ENCODE data around the gene CDCA4.
A peak's percentile ranks its signal among the peaks of the same experiment; 100 is the strongest.

CDCA4 gene

GRCh38 chr14:105023791-105024480 lies 3.1 kb upstream of the CDCA4 start:
- TF ChIP-seq CTCF (IDR thresholded peaks at IDR 0.05; ENCODE audit: insufficient read depth, low read depth, low read length, missing control alignments): no peak
- H3K4me3 ChIP-seq (ENCODE audit: low read depth, low read length): peak overlapping the region; percentile 27
- DNase-seq (ENCODE audit: low read depth): no peak

GRCh38 chr14:105023144-105023543 lies 2.3 kb upstream of the CDCA4 start:
- no peak for DNase-seq (ENCODE audit: low read depth)
- TF ChIP-seq CTCF (IDR thresholded peaks at IDR 0.05; ENCODE audit: insufficient read depth, low read depth, low read length, missing control alignments): no peak
- no peak overlapping the region for H3K4me3 ChIP-seq (ENCODE audit: low read depth, low read length)

DNA sequence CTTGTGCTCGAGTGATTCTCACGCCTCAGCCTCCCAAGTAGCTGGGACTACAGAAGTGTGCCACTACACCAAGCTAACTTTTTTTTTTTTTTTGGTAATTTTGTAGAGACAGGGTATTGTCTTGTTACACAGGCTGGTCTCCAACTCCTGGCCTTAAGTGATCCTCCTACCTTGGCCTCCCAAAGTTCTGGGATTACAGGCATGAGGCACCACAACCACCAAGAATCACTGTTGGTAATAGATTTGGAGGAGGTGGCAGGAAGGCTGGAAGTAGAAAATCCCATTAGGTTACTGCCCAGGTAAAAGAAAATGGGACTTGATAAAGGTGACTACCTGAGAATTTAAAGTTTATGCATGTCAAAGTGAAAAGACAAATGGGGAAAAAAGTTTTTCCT lies 1.4 kb upstream of the CDCA4 start:
- no peak for TF ChIP-seq CTCF (IDR thresholded peaks at IDR 0.05; ENCODE audit: insufficient read depth, low read depth, low read length, missing control alignments)
- H3K4me3 ChIP-seq (ENCODE audit: low read depth, low read length): peak overlapping the region; percentile 89

GRCh38 chr14:105021656-105022275 lies 883 bp upstream of the CDCA4 start:
- TF ChIP-seq CTCF (IDR thresholded peaks at IDR 0.05; ENCODE audit: insufficient read depth, low read depth, low read length, missing control alignments): peak; percentile 13
- peak overlapping the region; percentile 89 for H3K4me3 ChIP-seq (ENCODE audit: low read depth, low read length)
- peak; percentile 75 for DNase-seq (ENCODE audit: low read depth)

More for the DNA sequence above, 1.4 kb upstream of the CDCA4 start:
- DNase-seq (ENCODE audit: low read depth): no peak

DNA sequence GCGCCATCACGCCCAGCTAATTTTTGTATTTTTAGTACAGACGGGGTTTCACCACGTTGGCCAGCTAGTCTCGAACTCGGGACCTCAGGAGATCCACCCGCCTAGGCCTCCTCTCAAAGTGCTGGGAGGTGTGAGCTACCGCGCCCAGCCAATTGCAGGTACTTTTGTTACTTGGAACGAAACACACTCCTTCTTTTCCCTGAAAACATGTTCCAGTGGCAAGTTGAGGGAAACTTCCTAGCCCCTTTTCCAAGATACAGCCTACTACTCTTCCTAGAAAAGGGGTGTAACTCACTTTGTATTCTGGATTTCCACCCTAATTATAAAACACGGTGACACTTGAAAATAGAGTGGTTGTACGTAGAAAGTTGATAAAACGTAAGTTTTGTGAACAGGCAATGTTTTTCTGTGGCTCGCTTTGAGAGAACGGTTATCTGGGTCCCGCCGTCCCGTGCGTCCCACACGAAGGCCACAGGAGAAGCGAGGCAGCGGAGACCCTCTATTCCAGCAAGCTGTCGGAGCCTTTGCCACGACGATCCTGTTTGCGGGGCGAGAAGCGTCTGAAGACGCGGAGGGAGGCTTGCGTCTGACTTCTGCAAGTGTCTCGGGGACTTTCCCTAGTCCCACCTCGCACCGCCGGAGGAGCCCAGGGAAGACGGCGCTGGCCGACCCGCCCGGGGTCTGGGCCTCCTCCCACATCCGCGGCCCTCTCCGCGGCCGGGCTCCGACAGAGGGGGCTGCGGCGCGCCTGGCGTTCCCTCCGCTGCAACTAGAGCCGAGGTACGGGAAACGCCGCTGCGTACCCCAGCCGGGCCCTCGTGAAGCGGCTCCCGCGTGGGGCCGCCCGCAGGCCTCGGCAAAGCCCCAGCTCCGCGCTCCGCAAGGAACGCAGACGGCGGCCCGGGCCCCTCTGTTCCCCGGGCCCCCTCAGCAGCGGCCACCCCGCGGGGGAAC lies 745 bp downstream of the CDCA4 start:
- peak; percentile 75 for DNase-seq (ENCODE audit: low read depth)
- peak overlapping the region; percentile 62 for H3K4me3 ChIP-seq (ENCODE audit: low read depth, low read length)

DNA sequence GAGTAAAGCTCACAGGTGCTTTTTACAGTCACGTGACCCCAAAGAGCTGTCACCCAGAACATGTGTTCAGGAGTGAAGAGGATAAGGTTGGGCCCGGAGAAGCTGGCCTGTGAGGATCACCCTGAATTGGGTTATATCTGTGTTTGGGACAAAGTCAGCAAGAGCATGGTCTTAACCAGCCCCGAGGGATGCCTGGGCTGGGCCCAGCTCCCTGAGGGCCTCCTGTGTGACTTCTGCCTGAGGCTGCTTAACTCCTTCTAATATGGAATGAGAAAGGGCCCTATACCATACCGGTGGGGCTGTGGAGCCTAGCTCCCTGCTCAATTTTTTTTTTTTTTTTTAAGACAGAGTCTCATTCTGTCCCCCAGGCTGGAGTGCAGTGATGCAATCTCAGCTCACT lies 2.5 kb downstream of the CDCA4 start:
- H3K4me3 ChIP-seq (ENCODE audit: low read depth, low read length): peak overlapping the region; percentile 62
- no peak for TF ChIP-seq CTCF (IDR thresholded peaks at IDR 0.05; ENCODE audit: insufficient read depth, low read depth, low read length, missing control alignments)
- DNase-seq (ENCODE audit: low read depth): no peak

More for the DNA sequence above, 745 bp downstream of the CDCA4 start:
- TF ChIP-seq CTCF (IDR thresholded peaks at IDR 0.05; ENCODE audit: insufficient read depth, low read depth, low read length, missing control alignments): no peak

Measured in GM12865 (cell line).